Smooth muscle cell (in vitro differentiated cells): ENCODE results near the gene TALDO1. TPM values are rescaled to one million over a fixed set of nuclear protein-coding genes. Genes with fewer than 3 reads are reported as not detected.

Experiments used
- DNase-seq: peaks from one replicate; lab custom pipeline; 2025; ENCODE audit not compliant: unreplicated experiment; lab: John Stamatoyannopoulos, UW
- H2AFZ ChIP-seq: fragments of 200-600 bp; sonication (generic); 2 replicates; pipeline ENCODE4 v1.6.0; 2016; ENCODE audit warnings: antibody characterized with exemption, low read depth, mild to moderate bottlenecking
- H3F3A ChIP-seq: fragments of 200-600 bp; sonication (generic); 2 replicates; pipeline ENCODE4 v1.6.0; 2017; ENCODE audit warnings: antibody characterized with exemption, low read depth
- H3K27ac ChIP-seq: fragments of 200-600 bp; sonication (generic); 2 replicates; pipeline ENCODE4 v1.5.1; 2016; ENCODE audit warnings: low read depth, mild to moderate bottlenecking
- H3K27me3 ChIP-seq: fragments of 200-600 bp; sonication (generic); 2 replicates; pipeline ENCODE4 v1.6.1; 2016; ENCODE audit warnings: low read depth, mild to moderate bottlenecking
- H3K36me3 ChIP-seq: fragments of 200-600 bp; sonication (generic); 2 replicates; pipeline ENCODE4 v1.5.1; 2016; ENCODE audit warnings: low read depth
- H3K4me1 ChIP-seq: fragments of 200-600 bp; sonication (generic); 2 replicates; pipeline ENCODE4 v1.5.1; 2016; ENCODE audit warnings: low read depth
- H3K4me2 ChIP-seq: fragments of 200-600 bp; sonication (generic); 2 replicates; pipeline ENCODE4 v1.6.0; 2016; ENCODE audit warnings: mild to moderate bottlenecking
- H3K4me3 ChIP-seq: fragments of 200-600 bp; sonication (generic); 2 replicates; pipeline ENCODE4 v1.5.1; 2016; ENCODE audit warnings: mild to moderate bottlenecking
- H3K79me2 ChIP-seq: fragments of 200-600 bp; sonication (generic); 2 replicates; pipeline ENCODE4 v1.6.0; 2016; ENCODE audit warnings: low read depth, mild to moderate bottlenecking
- H3K9ac ChIP-seq: fragments of 200-600 bp; sonication (generic); 2 replicates; pipeline ENCODE4 v1.6.0; 2016; ENCODE audit warnings: low read depth
- H3K9me3 ChIP-seq: fragments of 200-600 bp; sonication (generic); replicated peaks from 2 replicates; pipeline ENCODE4 v1.5.1; 2016; ENCODE audit warnings: low read depth
- H4K20me1 ChIP-seq: fragments of 200-600 bp; sonication (generic); 2 replicates; pipeline ENCODE4 v1.6.0; 2016; ENCODE audit warnings: low read depth
- WGBS: methylation state at CpG from one replicate; pipeline ENCODE4 v1.1.7; 2016; ENCODE audit warnings: low lambda C conversion rate; 5-methylcytosine and 5-hydroxymethylcytosine counted together
- polyA plus RNA-seq: library from polyadenylated mRNA; unstranded; fragments of >200 nt; fragmentation: Nextera tagmentation; extraction: Ambion mirVana; gene quantifications from 2 replicates; pipeline ENCODE4 v1.2.1, GENCODE V29; 2016
- total RNA-seq: library from RNA; depleted of rRNA; stranded (reverse); fragments of >200 nt; gene quantifications from 2 replicates; pipeline ENCODE4 v1.2.3, GENCODE V29; 2014
- TF ChIP-seq, protein P1 (sequence below): fragments of 200-600 bp; sonication (generic); IDR thresholded peaks from 2 replicates; pipeline ENCODE4 v1.5.1; 2017; ENCODE audit warnings: borderline replicate concordance, mild to moderate bottlenecking, antibody characterized with exemption; ENCODE audit not compliant: insufficient read depth, poor library complexity, severe bottlenecking

TALDO1 gene
- total and polyA plus RNA-seq, 2 experiments from 2014 or later, result 100 to 155 TPM

GRCh38 chr11:782264-783174 is 35.3 kb downstream of the TALDO1 start:
- WGBS, result 85% methylated on average over 34 of the region's 36 CpGs
- no peak overlapping the region for H3K9ac ChIP-seq
- H3K27ac ChIP-seq, result no peak overlapping the region

DNA sequence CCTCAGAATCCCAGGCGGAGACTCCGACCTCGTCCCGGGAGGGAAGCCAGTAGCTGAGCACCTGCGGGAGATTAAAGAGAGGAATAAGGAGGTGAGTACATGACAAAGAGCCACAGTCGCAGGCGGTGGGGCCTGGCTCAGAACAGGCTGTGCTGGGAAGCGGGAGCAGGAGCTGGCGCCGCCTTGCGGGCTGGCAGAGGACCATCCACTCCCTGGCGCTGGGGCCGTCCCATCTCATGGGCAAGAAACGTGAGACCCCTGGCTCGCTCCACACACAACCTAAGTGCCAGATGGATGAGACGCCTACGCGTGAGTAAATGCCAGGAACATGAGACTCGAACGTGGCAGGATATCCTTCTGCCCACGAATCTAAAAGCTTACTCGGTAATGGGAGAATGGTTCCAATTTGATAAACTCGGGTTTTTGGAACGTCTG is 36.3 kb downstream of the TALDO1 start:
- Histone ChIP-seq H3K79me2 (no peaks in the 10 kb centered on the region), H3K4me2 (peak overlapping the region; percentile 63), H2AFZ (no peak overlapping the region), H3K27me3 (no peaks in the 10 kb centered on the region), H3K4me1 (peaks cover 2% of the 10 kb centered on the region), H3K36me3 (no peaks in the 10 kb centered on the region), H3K27ac (no peak overlapping the region), H3K4me3 (no peak overlapping the region), H3K9ac (no peak overlapping the region), H4K20me1 (peaks cover 40% of the 10 kb centered on the region), H3F3A (no peaks in the 10 kb centered on the region), H3K9me3 (no peaks in the 10 kb centered on the region)
- WGBS, result 8% methylated on average over 24 of the region's 24 CpGs
- peak; percentile 55 for DNase-seq
- TF ChIP-seq, protein P1, sequence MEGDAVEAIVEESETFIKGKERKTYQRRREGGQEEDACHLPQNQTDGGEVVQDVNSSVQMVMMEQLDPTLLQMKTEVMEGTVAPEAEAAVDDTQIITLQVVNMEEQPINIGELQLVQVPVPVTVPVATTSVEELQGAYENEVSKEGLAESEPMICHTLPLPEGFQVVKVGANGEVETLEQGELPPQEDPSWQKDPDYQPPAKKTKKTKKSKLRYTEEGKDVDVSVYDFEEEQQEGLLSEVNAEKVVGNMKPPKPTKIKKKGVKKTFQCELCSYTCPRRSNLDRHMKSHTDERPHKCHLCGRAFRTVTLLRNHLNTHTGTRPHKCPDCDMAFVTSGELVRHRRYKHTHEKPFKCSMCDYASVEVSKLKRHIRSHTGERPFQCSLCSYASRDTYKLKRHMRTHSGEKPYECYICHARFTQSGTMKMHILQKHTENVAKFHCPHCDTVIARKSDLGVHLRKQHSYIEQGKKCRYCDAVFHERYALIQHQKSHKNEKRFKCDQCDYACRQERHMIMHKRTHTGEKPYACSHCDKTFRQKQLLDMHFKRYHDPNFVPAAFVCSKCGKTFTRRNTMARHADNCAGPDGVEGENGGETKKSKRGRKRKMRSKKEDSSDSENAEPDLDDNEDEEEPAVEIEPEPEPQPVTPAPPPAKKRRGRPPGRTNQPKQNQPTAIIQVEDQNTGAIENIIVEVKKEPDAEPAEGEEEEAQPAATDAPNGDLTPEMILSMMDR, result peak; percentile 61

More at GRCh38 chr11:782264-783174, 35.3 kb downstream of the TALDO1 start:
- TF ChIP-seq, protein P1, result no peak
- Histone ChIP-seq H3K4me2 (peak overlapping the region; percentile 63), H3K9me3 (no peaks in the 10 kb centered on the region), H3K4me1 (peaks cover 11% of the 10 kb centered on the region), H3F3A (no peaks in the 10 kb centered on the region), H3K36me3 (no peaks in the 10 kb centered on the region), H2AFZ (no peak overlapping the region), H3K4me3 (no peak overlapping the region), H4K20me1 (peaks cover 40% of the 10 kb centered on the region), H3K27me3 (no peaks in the 10 kb centered on the region), H3K79me2 (peaks cover 10% of the 10 kb centered on the region)
- no peak for DNase-seq

DNA sequence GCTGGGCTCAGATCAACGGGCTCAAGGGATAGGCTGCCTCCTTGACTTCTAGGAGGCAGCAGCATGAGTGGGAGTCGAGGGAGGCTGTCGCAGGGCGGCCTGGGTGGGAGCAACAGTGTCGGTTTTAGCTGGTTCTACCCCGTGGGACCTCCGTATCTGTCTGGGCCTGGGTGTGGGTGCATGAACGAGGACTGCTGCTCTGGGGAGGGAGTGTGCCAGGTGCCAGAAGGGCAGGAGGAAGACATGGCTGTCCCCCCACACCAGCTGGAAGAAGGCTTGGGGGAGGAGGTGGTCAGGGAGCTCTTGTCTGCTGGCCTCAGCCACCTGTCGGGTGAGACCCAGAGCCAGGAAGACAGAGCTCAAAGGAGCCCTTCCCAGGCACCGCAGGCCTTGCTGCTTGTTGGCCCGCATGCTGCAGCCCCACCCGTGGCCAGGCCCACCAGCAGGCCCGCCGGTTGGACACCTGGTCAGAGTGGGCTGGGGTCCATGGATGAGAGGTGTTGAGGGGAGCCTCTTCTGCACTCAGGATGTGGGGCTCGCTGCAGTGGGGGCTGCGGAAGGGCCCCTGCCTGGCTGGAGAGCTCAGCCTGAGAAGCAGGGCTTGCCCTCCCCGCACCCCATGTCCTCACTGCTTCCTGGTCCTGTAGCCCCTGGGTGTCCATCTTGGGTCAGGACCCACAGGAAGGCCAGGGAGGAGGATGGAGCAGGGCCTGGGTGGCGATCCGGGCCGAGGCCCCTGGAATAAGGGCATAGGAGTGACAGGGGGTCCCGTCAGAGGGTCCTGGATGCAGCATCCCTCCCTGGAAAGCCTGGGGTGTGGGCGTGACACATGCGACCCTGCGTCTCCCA is 39.2 kb downstream of the TALDO1 start:
- WGBS, result 93% methylated on average over 24 of the region's 24 CpGs
- TF ChIP-seq, protein P1, result no peak
- H2AFZ ChIP-seq, result no peak overlapping the region
- peaks cover 24% of the 10 kb centered on the region for H4K20me1 ChIP-seq
- H3K4me1 ChIP-seq, result peaks cover 2% of the 10 kb centered on the region
- H3K4me3 ChIP-seq, result no peak overlapping the region
- no peak overlapping the region for H3K9ac ChIP-seq
- no peak overlapping the region for H3K27ac ChIP-seq
- no peak overlapping the region for H3K4me2 ChIP-seq
- no peaks in the 10 kb centered on the region for H3K27me3 ChIP-seq
- peaks cover 4% of the 10 kb centered on the region for H3F3A ChIP-seq
- H3K79me2 ChIP-seq, result no peaks in the 10 kb centered on the region
- no peak for DNase-seq
- no peaks in the 10 kb centered on the region for H3K36me3 ChIP-seq
- no peaks in the 10 kb centered on the region for H3K9me3 ChIP-seq
